Activated naive CD8-positive, alpha-beta T cell treated with anti-CD3 and anti-CD28 coated beads, Interleukin-2, amount 10 ng/mL, durations not matched to agents 7 days and 5 days (primary cell): Measurements from ENCODE around the gene LRP8. TPM values are rescaled to one million over a fixed set of nuclear protein-coding genes. Genes with fewer than 3 reads are reported as not detected.
A peak's percentile ranks its signal among the peaks of the same experiment; 100 is the strongest.
"Not testable (repeated sequence)": the region's sequence is repeated elsewhere in the genome, so short reads cannot be mapped to it uniquely, and the experiment has no call there.

Experiments
- ATAC-seq: fragments of 150-1000 bp; cut with Tn5 transposase; one replicate; pipeline ENCODE4 v1.10.0; 2021; ENCODE audit warnings: low read depth, moderate library complexity
- POLR2A ChIA-PET: fragments of 350-600 bp; sonication (Branson Sonifier 250); formaldehyde crosslinking; loops from one replicate; lab custom pipeline; 2021; ENCODE audit warnings: antibody characterized with exemption; lab: Charles Lee
- DNase-seq: peaks from one replicate; pipeline ENCODE4 v3.0.0; 2021
- H3K27ac Mint-ChIP-seq: one replicate; pipeline ENCODE4 v1.8.0; 2022; ENCODE audit warnings: mild to moderate bottlenecking, mixed read lengths
- H3K27me3 Mint-ChIP-seq: one replicate; pipeline ENCODE4 v1.8.0; 2022; ENCODE audit warnings: mild to moderate bottlenecking, moderate library complexity, mixed read lengths
- H3K36me3 Mint-ChIP-seq: one replicate; pipeline ENCODE4 v1.8.0; 2021; ENCODE audit warnings: mild to moderate bottlenecking, mixed read lengths
- H3K4me1 Mint-ChIP-seq: one replicate; pipeline ENCODE4 v1.8.0; 2021; ENCODE audit warnings: mixed read lengths
- H3K4me3 Mint-ChIP-seq: one replicate; pipeline ENCODE4 v1.8.0; 2022; ENCODE audit warnings: mild to moderate bottlenecking, moderate library complexity, mixed read lengths
- H3K9me3 Mint-ChIP-seq: one replicate; pipeline ENCODE4 v1.8.0; 2021; ENCODE audit warnings: mixed read lengths
- total RNA-seq, 2 experiments: library from RNA; stranded (reverse); gene quantifications; one replicate each; pipeline ENCODE4 v1.2.3, GENCODE V29; 2021

The LRP8 gene
- total RNA-seq, 2 experiments from 2014 or later: 45.0 to 54.3 TPM

DNA sequence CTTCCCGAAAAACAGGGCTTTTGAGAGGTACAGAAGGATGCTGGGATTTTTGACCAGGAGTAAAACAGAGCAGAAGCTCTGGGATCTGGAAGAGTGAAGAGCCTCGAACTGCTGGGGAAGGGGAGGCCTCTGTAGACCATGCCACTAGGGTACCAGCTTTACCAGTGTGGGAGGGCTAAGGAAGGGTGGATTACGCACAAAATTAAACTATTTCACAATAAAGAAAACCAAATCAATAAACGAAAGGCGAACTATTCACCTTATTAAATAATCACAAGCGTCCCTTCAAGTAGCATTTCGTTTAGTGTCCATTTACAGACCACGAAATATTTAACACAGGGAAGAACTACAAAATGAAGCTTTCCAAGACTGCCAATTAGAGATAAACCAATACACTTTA, 108.2 kb downstream of the LRP8 start:
- POLR2A ChIA-PET: interaction anchor here (0.5 to 3.4 kb wide), 3 partner anchors 19 to 526 kb away, joined by 3 to 18 read pairs (median 5); partner anchors contain the start of genes CPT2 and MAGOH
- H3K36me3 Mint-ChIP-seq: no peaks in the 10 kb centered on the region
- no peak for ATAC-seq

DNA sequence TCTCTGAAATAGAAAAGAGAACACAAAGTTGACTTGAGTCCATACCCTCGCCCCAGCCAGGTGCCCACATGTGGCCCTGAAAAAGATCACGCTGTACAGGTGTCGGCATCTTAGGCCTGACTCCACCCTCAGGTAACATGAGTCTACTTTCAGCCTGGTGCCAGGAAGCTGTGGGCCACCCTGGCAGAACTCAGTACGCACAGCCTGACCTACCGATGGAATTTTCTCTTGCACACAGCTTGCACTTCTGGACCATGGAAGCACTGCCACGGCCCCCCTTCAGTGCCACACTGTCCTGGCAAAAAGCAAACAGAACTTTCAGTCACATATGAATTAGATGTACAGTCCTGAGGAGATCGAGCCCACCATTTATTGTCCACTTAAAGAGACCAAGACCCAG, 109.7 kb downstream of the LRP8 start:
- no peak for DNase-seq
- Mint-ChIP-seq H3K9me3 (no peaks in the 10 kb centered on the region), H3K36me3 (peaks cover under 1% of the 10 kb centered on the region), H3K27ac (peak overlapping the region; percentile 45), H3K4me3 (no peak overlapping the region), H3K27me3 (no peaks in the 10 kb centered on the region), H3K4me1 (peaks cover 15% of the 10 kb centered on the region)
- ATAC-seq: no peak
- POLR2A ChIA-PET: interaction anchor here (3.4 kb wide), 1 partner anchor 21 kb away, joined by 18 read pairs; the partner anchor contains the start of gene CPT2

More for the DNA sequence above, 108.2 kb downstream of the LRP8 start:
- Mint-ChIP-seq H3K9me3 (no peaks in the 10 kb centered on the region), H3K4me3 (peak overlapping the region; percentile 92), H3K27ac (peak overlapping the region; percentile 94), H3K4me1 (peaks cover 15% of the 10 kb centered on the region), H3K27me3 (no peaks in the 10 kb centered on the region)
- no peak for DNase-seq

- H3K4me3 Mint-ChIP-seq: no peak overlapping the region
- POLR2A ChIA-PET: interaction anchor here (0.7 to 0.9 kb wide), 2 partner anchors 10 to 17 kb away, joined by 3 read pairs; no protein-coding TSS in a partner anchor
- H3K27ac Mint-ChIP-seq: no peak overlapping the region
- no peak for DNase-seq
- peaks cover 6% of the 10 kb centered on the region for H3K4me1 Mint-ChIP-seq
- H3K9me3 Mint-ChIP-seq: no peaks in the 10 kb centered on the region
- no peaks in the 10 kb centered on the region for H3K27me3 Mint-ChIP-seq
- no peak for ATAC-seq
- H3K36me3 Mint-ChIP-seq: peaks cover 10% of the 10 kb centered on the region
Measured at GRCh38 chr1:53214376-53214940, 113.4 kb downstream of the LRP8 start.

DNA sequence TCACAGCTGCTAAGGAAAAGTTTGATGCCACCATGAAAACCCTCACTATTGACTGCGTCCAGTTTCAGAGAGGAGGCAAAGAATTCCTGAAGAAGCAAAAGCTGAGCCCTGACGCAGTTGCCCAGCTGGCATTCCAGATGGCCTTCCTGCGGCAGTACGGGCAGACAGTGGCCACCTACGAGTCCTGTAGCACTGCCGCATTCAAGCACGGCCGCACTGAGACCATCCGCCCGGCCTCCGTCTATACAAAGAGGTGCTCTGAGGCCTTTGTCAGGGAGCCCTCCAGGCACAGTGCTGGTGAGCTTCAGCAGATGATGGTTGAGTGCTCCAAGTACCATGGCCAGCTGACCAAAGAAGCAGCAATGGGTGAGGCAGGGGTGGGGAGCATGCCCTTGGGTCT, 116.9 kb downstream of the LRP8 start:
- Mint-ChIP-seq H3K36me3 (peaks cover 34% of the 10 kb centered on the region), H3K27ac (no peak overlapping the region), H3K4me3 (no peak overlapping the region), H3K27me3 (no peaks in the 10 kb centered on the region), H3K4me1 (no peaks in the 10 kb centered on the region), H3K9me3 (peaks cover 8% of the 10 kb centered on the region)
- POLR2A ChIA-PET: no interaction called here
- DNase-seq (no peak), ATAC-seq (no peak)

- no peak overlapping the region for H3K4me3 Mint-ChIP-seq
- no peaks in the 10 kb centered on the region for H3K27me3 Mint-ChIP-seq
- no peak for DNase-seq
Measured at GRCh38 chr1:53210352-53210751, 117.5 kb downstream of the LRP8 start.

GRCh38 chr1:53207726-53208125, 120.1 kb downstream of the LRP8 start:
- H3K9me3 Mint-ChIP-seq: peaks cover 14% of the 10 kb centered on the region
- H3K27me3 Mint-ChIP-seq: no peaks in the 10 kb centered on the region
- DNase-seq (no peak), ATAC-seq (no peak)
- H3K4me3 Mint-ChIP-seq: no peak overlapping the region
- H3K4me1 Mint-ChIP-seq: no peaks in the 10 kb centered on the region
- peaks cover 62% of the 10 kb centered on the region for H3K36me3 Mint-ChIP-seq
- POLR2A ChIA-PET: no interaction called here
- H3K27ac Mint-ChIP-seq: no peak overlapping the region

More at GRCh38 chr1:53210352-53210751, 117.5 kb downstream of the LRP8 start:
- peaks cover 8% of the 10 kb centered on the region for H3K9me3 Mint-ChIP-seq
- ATAC-seq: no peak
- H3K36me3 Mint-ChIP-seq: peaks cover 40% of the 10 kb centered on the region
- no peaks in the 10 kb centered on the region for H3K4me1 Mint-ChIP-seq
- POLR2A ChIA-PET: no interaction called here
- no peak overlapping the region for H3K27ac Mint-ChIP-seq

DNA sequence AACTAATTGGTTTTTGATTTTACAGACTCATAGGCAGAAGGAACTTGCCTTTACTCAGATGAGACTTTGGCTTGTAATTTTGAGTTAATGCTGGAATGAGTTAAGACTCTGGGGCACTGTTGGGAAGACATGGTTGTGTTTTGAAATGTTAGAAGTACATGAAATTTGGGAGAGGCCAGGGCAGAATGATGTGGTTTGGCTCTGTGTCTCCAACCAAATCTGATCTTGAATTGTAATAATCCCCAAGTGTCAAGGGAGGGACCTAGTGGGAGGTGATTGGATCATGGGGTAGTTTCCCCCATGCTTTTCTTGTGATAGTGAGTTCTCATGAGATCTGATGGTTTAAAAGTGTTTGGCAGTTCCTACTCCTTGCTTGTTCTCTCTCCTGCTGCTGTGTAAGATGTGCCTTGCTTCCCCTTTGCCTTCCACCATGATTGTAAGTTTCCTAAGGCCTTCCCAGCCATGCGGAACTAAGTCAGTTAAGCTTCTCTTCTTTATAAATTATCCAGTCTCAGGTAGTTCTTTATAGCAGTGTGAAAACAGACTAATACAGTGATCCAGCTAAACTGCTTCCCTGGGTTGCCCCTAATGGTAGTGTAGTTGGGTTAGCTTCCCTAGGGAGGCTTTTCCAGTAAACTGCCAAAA, 121.0 kb downstream of the LRP8 start:
- Mint-ChIP-seq H3K4me3 (no peak overlapping the region), H3K36me3 (peaks cover 63% of the 10 kb centered on the region), H3K9me3 (peaks cover 14% of the 10 kb centered on the region), H3K27me3 (no peaks in the 10 kb centered on the region), H3K4me1 (no peaks in the 10 kb centered on the region), H3K27ac (peak overlapping the region; percentile 34)
- POLR2A ChIA-PET: no interaction called here
- DNase-seq (no peak), ATAC-seq (no peak)

DNA sequence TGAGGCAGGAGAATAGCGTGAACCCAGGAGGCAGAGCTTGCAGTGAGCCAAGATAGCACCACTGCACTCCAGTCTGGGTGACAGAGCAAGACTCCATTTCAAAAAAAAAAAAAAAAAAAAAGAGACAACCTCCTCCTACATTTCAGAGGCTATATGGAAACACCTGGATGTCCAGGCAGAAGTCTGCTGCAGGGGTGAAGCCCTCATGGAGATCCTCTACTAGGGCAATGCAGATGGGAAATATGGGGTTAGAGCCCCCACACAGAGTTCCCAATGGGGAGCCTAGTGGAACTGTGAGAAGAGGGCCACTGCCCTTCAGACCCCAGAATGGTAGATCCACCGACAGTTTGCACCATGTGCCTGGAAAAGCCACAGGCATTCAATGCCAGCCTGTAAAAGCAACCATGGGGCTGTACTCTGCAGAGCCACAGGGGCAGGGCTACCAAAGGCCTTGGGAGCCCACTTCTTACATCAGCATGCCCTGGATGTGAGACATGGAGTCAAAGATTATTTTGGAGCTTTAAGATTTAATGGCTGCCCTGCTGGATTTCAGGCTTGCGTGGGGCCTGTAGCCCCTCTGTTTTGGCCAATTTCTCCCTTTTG, 121.7 kb downstream of the LRP8 start:
- POLR2A ChIA-PET, H3K27ac Mint-ChIP-seq, H3K4me1 Mint-ChIP-seq, DNase-seq, ATAC-seq, H3K4me3 Mint-ChIP-seq, H3K27me3 Mint-ChIP-seq: not testable (repeated sequence)
- peaks cover 62% of the 10 kb centered on the region for H3K36me3 Mint-ChIP-seq
- peaks cover 14% of the 10 kb centered on the region for H3K9me3 Mint-ChIP-seq

DNA sequence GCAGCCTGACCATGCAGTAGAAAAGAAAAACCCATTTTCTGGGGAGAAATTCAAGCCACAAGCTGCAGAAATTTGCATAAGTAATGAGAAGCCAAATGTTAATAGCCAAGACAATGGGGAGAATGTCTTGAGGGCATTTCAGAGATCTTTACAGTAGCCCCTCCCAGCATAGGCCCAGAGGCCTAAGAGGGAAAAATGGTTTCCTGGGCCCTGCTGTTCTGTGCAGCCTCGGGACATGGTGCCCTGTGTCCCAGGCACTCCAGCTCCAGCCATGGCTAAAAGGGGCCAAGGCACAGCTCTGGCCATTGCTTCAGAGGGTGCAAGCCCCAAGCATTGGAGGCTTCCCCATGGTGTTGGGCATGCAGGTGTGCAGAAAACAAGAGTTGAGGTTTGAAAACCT, 122.4 kb downstream of the LRP8 start:
- DNase-seq, H3K27ac Mint-ChIP-seq, H3K27me3 Mint-ChIP-seq, ATAC-seq, POLR2A ChIA-PET, H3K4me1 Mint-ChIP-seq, H3K4me3 Mint-ChIP-seq: not testable (repeated sequence)
- peaks cover 14% of the 10 kb centered on the region for H3K9me3 Mint-ChIP-seq
- peaks cover 64% of the 10 kb centered on the region for H3K36me3 Mint-ChIP-seq

DNA sequence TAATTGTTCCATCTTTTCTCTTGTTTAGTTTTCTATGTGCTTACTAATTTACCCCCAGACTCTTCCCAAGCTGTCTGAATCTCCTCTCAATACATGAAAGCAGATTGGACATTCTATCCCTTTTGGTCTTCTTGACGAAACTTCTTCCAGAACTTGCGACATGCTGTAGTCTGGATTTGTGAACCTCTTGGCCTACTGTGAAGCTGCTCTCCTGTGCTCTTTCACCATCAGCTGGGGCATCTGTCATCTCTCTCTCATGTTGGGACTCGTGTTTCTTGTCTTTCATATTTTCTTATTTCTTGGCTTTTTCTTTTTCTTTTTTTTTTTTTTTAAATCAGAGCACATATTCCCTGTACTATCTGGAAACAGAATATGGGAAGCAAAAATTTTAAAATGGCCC, 124.4 kb downstream of the LRP8 start:
- Mint-ChIP-seq H3K4me3 (no peak overlapping the region), H3K36me3 (peaks cover 60% of the 10 kb centered on the region), H3K27ac (no peak overlapping the region), H3K4me1 (no peaks in the 10 kb centered on the region), H3K9me3 (peaks cover 14% of the 10 kb centered on the region), H3K27me3 (no peaks in the 10 kb centered on the region)
- no peak for DNase-seq
- ATAC-seq: no peak
- POLR2A ChIA-PET: no interaction called here

DNA sequence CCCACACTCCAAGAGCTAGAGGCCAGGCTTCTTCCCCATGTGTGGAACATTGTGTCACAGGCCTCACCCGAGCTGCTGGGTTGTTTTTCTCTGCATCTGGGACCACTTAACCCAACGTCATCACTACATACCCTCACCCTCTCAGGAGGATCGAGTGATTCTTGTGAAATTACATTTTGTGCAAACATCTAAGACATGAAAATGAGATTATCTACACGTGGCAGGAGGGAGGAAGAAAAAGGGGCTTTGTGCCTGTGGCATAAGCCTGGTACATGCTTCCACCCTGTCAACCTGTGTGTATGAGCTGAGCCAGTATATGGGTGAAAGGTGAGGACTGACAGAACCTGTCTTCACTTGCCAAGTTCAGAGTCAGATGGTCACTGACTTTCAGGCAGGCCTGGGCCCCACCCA, 129.6 kb downstream of the LRP8 start:
- POLR2A ChIA-PET: interaction anchor here (0.6 to 4.3 kb wide), 2 partner anchors 22 to 39 kb away, joined by 3 to 18 read pairs; partner anchors contain the start of gene CZIB

DNA sequence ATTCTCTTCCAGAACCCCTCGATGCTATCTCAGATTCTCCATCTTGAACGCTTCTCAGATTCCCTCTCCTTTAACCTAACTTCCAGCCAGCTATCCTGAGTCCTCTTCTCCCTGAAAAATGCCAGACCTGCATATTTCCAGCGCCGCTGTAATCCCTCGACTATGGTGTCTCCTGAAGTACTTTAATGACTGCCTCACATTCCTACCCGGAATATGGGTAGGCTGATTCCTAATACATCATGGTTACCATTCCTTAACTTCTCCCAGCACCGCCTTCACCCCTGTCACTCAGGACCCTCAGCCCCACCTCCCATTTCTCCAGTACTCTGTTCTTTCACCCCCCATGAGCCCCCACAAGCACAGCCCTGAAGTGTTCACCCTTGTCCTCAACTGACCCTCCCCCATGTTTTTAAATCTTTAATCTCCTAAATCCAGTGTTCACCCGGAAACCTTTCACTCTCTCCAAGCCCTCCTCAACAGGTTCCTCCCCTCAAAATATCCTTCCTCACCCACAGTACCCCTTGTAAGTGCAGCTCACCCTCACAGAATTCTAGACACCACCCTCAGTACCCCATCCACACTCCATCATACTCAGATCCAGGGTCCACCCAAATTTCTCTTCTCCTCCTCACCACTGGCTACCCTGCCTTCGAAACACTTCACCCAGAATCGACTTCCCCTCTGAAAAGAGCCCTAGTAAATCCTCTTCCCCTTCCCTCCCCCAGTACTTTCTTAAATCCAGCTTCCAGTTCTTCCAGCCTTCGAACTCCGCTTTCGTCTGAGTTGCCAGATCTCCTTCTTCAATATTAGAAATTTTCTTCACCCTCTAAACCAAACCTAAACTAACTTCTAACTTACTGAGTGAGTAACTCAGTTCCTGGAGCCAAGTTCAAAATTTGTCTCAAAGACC, 130.3 kb downstream of the LRP8 start:
- Mint-ChIP-seq H3K4me1 (peaks cover 21% of the 10 kb centered on the region), H3K4me3 (peak overlapping the region; percentile 90), H3K9me3 (no peaks in the 10 kb centered on the region), H3K27me3 (no peaks in the 10 kb centered on the region), H3K27ac (peak overlapping the region; percentile 96), H3K36me3 (peaks cover 15% of the 10 kb centered on the region)
- POLR2A ChIA-PET: interaction anchor here (0.6 to 4.3 kb wide), 2 partner anchors 22 to 40 kb away, joined by 3 to 18 read pairs; partner anchors contain the start of gene CZIB
- ATAC-seq (no peak), DNase-seq (no peak)

More for the DNA sequence above, 129.6 kb downstream of the LRP8 start:
- no peak for DNase-seq
- Mint-ChIP-seq H3K9me3 (no peaks in the 10 kb centered on the region), H3K27me3 (no peaks in the 10 kb centered on the region), H3K4me1 (peaks cover 21% of the 10 kb centered on the region), H3K27ac (peak overlapping the region; percentile 96), H3K36me3 (peaks cover 21% of the 10 kb centered on the region), H3K4me3 (peak overlapping the region; percentile 90)
- no peak for ATAC-seq
